Neuronal stem cell (in vitro differentiated cells): ENCODE results near the gene OR4X1. TPM values are rescaled to one million over a fixed set of nuclear protein-coding genes. Genes with fewer than 3 reads are reported as not detected.
A peak's percentile ranks its signal among the peaks of the same experiment; 100 is the strongest.
"Not testable (repeated sequence)": the region's sequence is repeated elsewhere in the genome, so short reads cannot be mapped to it uniquely, and the experiment has no call there.

Experiments used
- DNase-seq: peaks from one replicate; pipeline ENCODE4 v3.0.0-alpha.2; 2013; ENCODE audit warnings: low spot score
- H2AFZ ChIP-seq: one replicate; pipeline ENCODE4 v1.6.1; 2013; ENCODE audit warnings: mild to moderate bottlenecking, low read length, inconsistent platforms
- H2AK5ac ChIP-seq: 2 replicates; pipeline ENCODE4 v1.6.1; 2013; ENCODE audit warnings: low read depth, mild to moderate bottlenecking, inconsistent platforms, low read length, moderate library complexity, mixed read lengths
- H2BK120ac ChIP-seq: 2 replicates; pipeline ENCODE4 v1.6.1; 2013; ENCODE audit warnings: low read depth, mild to moderate bottlenecking, inconsistent platforms, low read length, moderate library complexity, mixed read lengths
- H2BK12ac ChIP-seq: one replicate; pipeline ENCODE4 v1.6.1; 2013; ENCODE audit warnings: low read length, inconsistent platforms
- H2BK15ac ChIP-seq: 2 replicates; pipeline ENCODE4 v1.6.1; 2013; ENCODE audit warnings: mild to moderate bottlenecking, low read length, inconsistent platforms, mixed read lengths
- H2BK5ac ChIP-seq: one replicate; pipeline ENCODE4 v1.6.1; 2013; ENCODE audit warnings: inconsistent platforms, mild to moderate bottlenecking, low read length, moderate library complexity
- H3K14ac ChIP-seq: one replicate; pipeline ENCODE4 v1.6.1; 2013; ENCODE audit warnings: low read length, inconsistent platforms
- H3K18ac ChIP-seq: 2 replicates; pipeline ENCODE4 v1.6.1; 2013; ENCODE audit warnings: low read length, inconsistent platforms
- H3K23ac ChIP-seq: 2 replicates; pipeline ENCODE4 v1.6.1; 2013; ENCODE audit warnings: low read depth, mild to moderate bottlenecking, mixed read lengths, low read length, inconsistent platforms; ENCODE audit not compliant: poor library complexity
- H3K27ac ChIP-seq: replicated peaks from 3 replicates; pipeline ENCODE4 v1.5.1; 2013; ENCODE audit warnings: low read length, inconsistent platforms
- H3K27me3 ChIP-seq, 3 experiments: 2 replicates each; pipeline ENCODE4 v1.6.1; 2013; ENCODE audit warnings: low read length in 3 of 3, mild to moderate bottlenecking in 2 of 3, inconsistent platforms in 1 of 3, low read depth in 1 of 3, mixed read lengths in 1 of 3, moderate library complexity in 1 of 3; ENCODE audit not compliant: control insufficient read depth in 3 of 3, insufficient read depth in 3 of 3
- H3K36me3 ChIP-seq, 2 donors: replicated peaks in 1 of 2; 2 replicates each; pipeline ENCODE4 v1.6.1; 2013; ENCODE audit warnings: low read length in 2 of 2; ENCODE audit not compliant: control insufficient read depth in 2 of 2, insufficient read depth in 2 of 2
- H3K4ac ChIP-seq: 2 replicates; pipeline ENCODE4 v1.6.1; 2013; ENCODE audit warnings: inconsistent platforms, mild to moderate bottlenecking, low read length, moderate library complexity
- H3K4me1 ChIP-seq, 2 donors: 1 replicate in 1 of 2; 2 replicates in 1 of 2; pipeline ENCODE4 v1.6.1; 2013; ENCODE audit warnings: low read length in 2 of 2, low read depth in 1 of 2; ENCODE audit not compliant: control insufficient read depth in 2 of 2, insufficient read depth in 1 of 2
- H3K4me2 ChIP-seq: one replicate; pipeline ENCODE4 v1.6.1; 2013; ENCODE audit warnings: mild to moderate bottlenecking, low read length, inconsistent platforms; ENCODE audit not compliant: insufficient read depth, poor library complexity, severe bottlenecking
- H3K4me3 ChIP-seq, 2 donors: 2 replicates each; pipeline ENCODE4 v1.5.1; 2013; ENCODE audit warnings: low read length in 2 of 2, mild to moderate bottlenecking in 2 of 2, inconsistent platforms in 1 of 2, moderate library complexity in 1 of 2
- H3K79me1 ChIP-seq: one replicate; pipeline ENCODE4 v1.6.1; 2013; ENCODE audit warnings: low read depth, mild to moderate bottlenecking, inconsistent platforms, low read length, moderate library complexity
- H3K9ac ChIP-seq: one replicate; pipeline ENCODE4 v1.6.1; 2013; ENCODE audit warnings: mild to moderate bottlenecking, low read depth, low read length, inconsistent platforms; ENCODE audit not compliant: poor library complexity
- H3K9me3 ChIP-seq, 2 donors: replicated peaks in 1 of 2; 2 replicates each; pipeline versions ENCODE3 to v1.6.1; 2013; ENCODE audit warnings: low read length in 2 of 2, mild to moderate bottlenecking in 2 of 2, inconsistent platforms in 1 of 2, low read depth in 1 of 2, mixed read lengths in 1 of 2, moderate library complexity in 1 of 2; ENCODE audit not compliant: control insufficient read depth in 2 of 2, insufficient read depth in 1 of 2
- H4K8ac ChIP-seq: one replicate; pipeline ENCODE4 v1.6.1; 2013; ENCODE audit warnings: low read depth, mild to moderate bottlenecking, inconsistent platforms, low read length, moderate library complexity
- H4K91ac ChIP-seq: one replicate; pipeline ENCODE4 v1.6.1; 2013; ENCODE audit warnings: low read length, low read depth, mild to moderate bottlenecking, inconsistent platforms; ENCODE audit not compliant: poor library complexity
- WGBS, 2 donors: extraction: QIAGEN DNeasy Blood & Tissue Kit; methylation state at CpG; one replicate each; pipeline ENCODE4 v1.1.7; 2013; ENCODE audit warnings: missing lambda C conversion rate in 2 of 2, mixed read lengths in 1 of 2; ENCODE audit not compliant: insufficient read length in 2 of 2, insufficient replicate concordance in 1 of 2; ENCODE audit errors: extremely low coverage in 2 of 2; 5-methylcytosine and 5-hydroxymethylcytosine counted together
- polyA plus RNA-seq, 2 experiments: library from polyadenylated mRNA; stranded (reverse); fragments of 200-250 nt; gene quantifications; one replicate each; pipeline ENCODE4 v1.2.3, GENCODE V29; 2013

The OR4X1 gene
- polyA plus RNA-seq (2013, experiment 1 of 2), result not detected
- not detected for polyA plus RNA-seq (2013, experiment 2 of 2)

DNA sequence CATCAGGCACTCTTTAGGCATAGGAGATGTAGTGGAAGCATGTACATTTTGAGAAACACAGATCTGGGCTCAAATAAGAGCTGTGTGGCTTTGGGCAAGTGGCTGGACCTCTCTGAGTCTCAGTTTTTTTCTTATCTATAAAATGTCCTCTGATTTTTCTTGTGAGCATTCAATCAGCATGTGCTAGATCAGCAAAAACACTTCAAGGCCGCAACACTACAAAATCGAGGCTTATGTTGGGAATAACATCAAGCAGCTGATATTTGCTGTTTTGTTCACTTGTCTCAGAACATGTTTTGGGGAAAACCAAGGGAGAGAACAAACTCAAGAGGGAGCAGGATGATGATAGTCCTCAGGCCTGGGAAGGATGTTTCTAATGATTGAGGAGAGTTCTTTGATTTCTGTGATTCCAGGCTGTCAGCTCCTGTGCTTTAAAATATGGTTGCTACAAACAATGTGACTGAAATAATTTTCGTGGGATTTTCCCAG is at the start of gene OR4X1:
TSS of gene OR4X1 (plus strand) at position 439 of the 489 bp plus-strand sequence. CDS start at position 439, 0 bp downstream.
- Histone ChIP-seq H3K27ac (no peak within 1 kb of the TSS), H2BK120ac (no peak within 1 kb of the TSS), H2AK5ac (no peak within 1 kb of the TSS), H3K14ac (no peak within 1 kb of the TSS), H2AFZ (no peak within 1 kb of the TSS), H2BK12ac (no peak within 1 kb of the TSS), H3K79me1 (no peaks in the 10 kb centered on the region), H3K4ac (no peak within 1 kb of the TSS), H2BK15ac (no peak within 1 kb of the TSS), H3K36me3 (no peaks in the 10 kb centered on the region), H4K91ac (no peak within 1 kb of the TSS), H3K18ac (no peak within 1 kb of the TSS), H4K8ac (no peak within 1 kb of the TSS), H3K4me2 (no peak within 1 kb of the TSS), H3K4me1 (no peaks in the 10 kb centered on the region), H3K9ac (no peak within 1 kb of the TSS), H3K4me3 (no peak within 1 kb of the TSS), H3K27me3 (no peaks in the 10 kb centered on the region), H2BK5ac (no peak within 1 kb of the TSS), H3K9me3 (peaks cover 0 to 9% of the 10 kb centered on the region in 2 donors), H3K23ac (no peak within 1 kb of the TSS)
- DNase-seq, result no peak
- WGBS, 2 donors, result no CpG with 5 or more reads among the region's 3 CpGs

- no peak within 1 kb of the TSS for H2BK15ac ChIP-seq
Measured at GRCh38 chr11:48216510-48216909, 47.2 kb upstream of the OR4X1 start, which contains the start of gene OR4B1. Gene OR4B1 (plus strand): TSS chr11:48216810. CDS start chr11:48216810, 0 bp downstream.

DNA sequence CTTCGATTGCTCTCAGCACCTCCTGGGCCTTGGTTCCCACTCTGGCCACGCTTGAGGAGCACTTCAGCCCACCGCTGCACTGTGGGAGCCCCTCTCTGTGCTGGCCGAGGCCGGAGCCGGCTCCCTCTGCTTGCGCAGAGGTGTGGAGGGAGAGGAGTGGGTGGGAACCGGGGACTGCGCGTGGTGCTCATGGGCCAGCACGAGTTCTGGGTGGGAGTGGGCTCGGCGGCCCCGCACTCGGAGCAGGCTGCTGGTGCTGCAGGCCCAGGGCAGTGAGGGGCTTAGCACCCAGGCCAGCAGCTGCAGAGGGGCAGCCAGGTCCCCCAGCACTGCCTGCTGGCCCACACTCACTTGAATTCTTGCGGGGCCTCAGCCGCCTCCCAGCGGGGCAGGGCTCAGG is 34.9 kb upstream of the OR4X1 start:
- Histone ChIP-seq H4K8ac (no peak overlapping the region), H3K36me3 (no peaks in the 10 kb centered on the region), H3K79me1 (no peaks in the 10 kb centered on the region), H2AFZ (peak overlapping the region; percentile 17), H2BK5ac (no peak overlapping the region), H3K4me2 (no peak overlapping the region), H3K4ac (no peak overlapping the region), H3K18ac (no peak overlapping the region), H4K91ac (no peak overlapping the region), H3K27ac (no peak overlapping the region), H2BK12ac (no peak overlapping the region), H3K9me3 (peaks cover 0 to 6% of the 10 kb centered on the region in 2 donors), H3K23ac (peak overlapping the region; percentile 23), H3K4me1 (no peaks in the 10 kb centered on the region), H3K9ac (no peak overlapping the region), H2AK5ac (no peak overlapping the region), H2BK15ac (no peak overlapping the region), H3K14ac (no peak overlapping the region), H2BK120ac (no peak overlapping the region), H3K4me3 (peak overlapping the region in 1 of 2 donors; percentile 51), H3K27me3 (no peaks in the 10 kb centered on the region)
- DNase-seq, result no peak
- no CpG with 5 or more reads among the region's 18 CpGs for WGBS, 2 donors

More at GRCh38 chr11:48216510-48216909, 47.2 kb upstream of the OR4X1 start, which contains the start of gene OR4B1:
- Histone ChIP-seq H4K91ac (no peak within 1 kb of the TSS), H3K9me3 (peaks cover 0 to 4% of the 10 kb centered on the region in 2 donors), H2BK5ac (no peak within 1 kb of the TSS), H3K9ac (no peak within 1 kb of the TSS), H3K23ac (no peak within 1 kb of the TSS), H4K8ac (no peak within 1 kb of the TSS), H3K4me3 (no peak within 1 kb of the TSS), H2AK5ac (no peak within 1 kb of the TSS), H2BK120ac (no peak within 1 kb of the TSS), H3K27ac (no peak within 1 kb of the TSS), H3K36me3 (no peaks in the 10 kb centered on the region), H2AFZ (no peak within 1 kb of the TSS), H3K4ac (no peak within 1 kb of the TSS), H3K4me2 (no peak within 1 kb of the TSS), H3K14ac (no peak within 1 kb of the TSS), H2BK12ac (no peak within 1 kb of the TSS), H3K4me1 (no peaks in the 10 kb centered on the region), H3K79me1 (no peaks in the 10 kb centered on the region), H3K18ac (no peak within 1 kb of the TSS), H3K27me3 (no peaks in the 10 kb centered on the region)
- DNase-seq, result no peak
- WGBS, 2 donors, result no CpG with 5 or more reads among the region's 2 CpGs

DNA sequence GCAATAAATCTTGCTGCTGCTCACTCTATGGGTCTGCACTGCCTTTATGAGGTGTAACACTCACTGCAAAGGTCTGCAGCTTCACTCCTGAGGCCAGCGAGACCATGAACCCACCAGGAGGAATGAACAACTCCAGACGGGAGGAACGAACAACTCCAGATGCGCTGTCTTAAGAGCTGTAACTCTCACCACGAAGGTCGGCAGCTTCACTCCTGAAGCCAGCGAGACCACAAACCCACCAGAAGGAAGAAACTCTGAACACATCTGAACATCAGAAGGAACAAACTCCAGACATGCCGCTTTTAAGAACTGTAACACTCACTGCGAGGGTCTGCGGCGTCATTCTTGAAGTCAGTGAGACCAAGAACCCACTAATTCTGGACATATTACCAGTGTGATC is 33.6 kb upstream of the OR4X1 start:
- no CpG with 5 or more reads among the region's 11 CpGs for WGBS, 2 donors
- H3K23ac ChIP-seq, DNase-seq, H3K9ac ChIP-seq, H3K79me1 ChIP-seq, H2BK120ac ChIP-seq, H3K27ac ChIP-seq, H2BK12ac ChIP-seq, H2BK5ac ChIP-seq, H3K4me3 ChIP-seq, H4K91ac ChIP-seq, H3K14ac ChIP-seq, H3K18ac ChIP-seq, H4K8ac ChIP-seq, H3K4ac ChIP-seq, H2AK5ac ChIP-seq, H3K9me3 ChIP-seq, H2AFZ ChIP-seq, H2BK15ac ChIP-seq, H3K4me2 ChIP-seq, H3K36me3 ChIP-seq, H3K4me1 ChIP-seq, H3K27me3 ChIP-seq: not testable (repeated sequence)
